Activated CD4-positive, alpha-beta T cell treated with anti-CD3 and anti-CD28 coated beads, Interleukin-2, amount 50 U/mL, for 16 hours (primary cell): Measurements from ENCODE around the gene CTAGE1.
"Not testable (repeated sequence)": the region's sequence is repeated elsewhere in the genome, so short reads cannot be mapped to it uniquely, and the experiment has no call there.

Source experiments
- DNase-seq: peaks from one replicate; pipeline ENCODE4 v3.0.0-alpha.2; 2020

CTAGE1 gene

GRCh38 chr18:22434973-22435608 lies 17.4 kb upstream of the CTAGE1 start:
- no peak for DNase-seq

GRCh38 chr18:22433956-22434355 lies 16.2 kb upstream of the CTAGE1 start:
- no peak for DNase-seq

- no peak for DNase-seq
Observed at GRCh38 chr18:22432657-22433137, 15.0 kb upstream of the CTAGE1 start.

GRCh38 chr18:22429564-22429963 lies 11.8 kb upstream of the CTAGE1 start:
- no peak for DNase-seq

GRCh38 chr18:22428672-22429071 lies 11.0 kb upstream of the CTAGE1 start:
- DNase-seq: no peak

- DNase-seq: no peak
Observed at GRCh38 chr18:22427822-22428549, 10.3 kb upstream of the CTAGE1 start.

GRCh38 chr18:22424565-22424963 lies 6.8 kb upstream of the CTAGE1 start:
- DNase-seq: no peak

GRCh38 chr18:22423878-22424564 lies 6.3 kb upstream of the CTAGE1 start:
- no peak for DNase-seq

GRCh38 chr18:22422909-22423548 lies 5.3 kb upstream of the CTAGE1 start:
- no peak for DNase-seq

GRCh38 chr18:22420652-22421051 lies 2.9 kb upstream of the CTAGE1 start:
- DNase-seq: no peak

- no peak for DNase-seq
Observed at GRCh38 chr18:22412176-22412911, 5.4 kb downstream of the CTAGE1 start.

GRCh38 chr18:22411446-22411845 lies 6.3 kb downstream of the CTAGE1 start:
- DNase-seq: no peak

- no peak for DNase-seq
Observed at GRCh38 chr18:22410126-22410525, 7.6 kb downstream of the CTAGE1 start.

GRCh38 chr18:22409445-22409844 lies 8.3 kb downstream of the CTAGE1 start:
- no peak for DNase-seq

GRCh38 chr18:22408059-22408458 lies 9.7 kb downstream of the CTAGE1 start:
- no peak for DNase-seq

GRCh38 chr18:22405142-22405541 lies 12.6 kb downstream of the CTAGE1 start:
- no peak for DNase-seq

- DNase-seq: no peak
Observed at GRCh38 chr18:22403950-22404349, 13.8 kb downstream of the CTAGE1 start.

GRCh38 chr18:22399949-22400348 lies 17.8 kb downstream of the CTAGE1 start:
- DNase-seq: no peak

- no peak for DNase-seq
Observed at GRCh38 chr18:22398464-22398863, 19.3 kb downstream of the CTAGE1 start.

GRCh38 chr18:22394428-22394827 lies 23.3 kb downstream of the CTAGE1 start:
- DNase-seq: no peak

- DNase-seq: not testable (repeated sequence)
Observed at GRCh38 chr18:22393164-22393563, 24.6 kb downstream of the CTAGE1 start.
